Kidney (tissue), 14 donors: ENCODE results near the gene FOLR2. TPM values are rescaled to one million over a fixed set of nuclear protein-coding genes. Genes with fewer than 3 reads are reported as not detected.

Experiments
- DNase-seq, 5 donors: peaks; one replicate each; pipeline ENCODE4 v3.0.0-alpha.2; 2013 to 2020
- FAIRE-seq: peaks from 2 replicates; lab custom pipeline; 2012; peaks lifted over from hg19 to GRCh38; lab: Jason Lieb, UNC
- H3K27ac ChIP-seq, 2 donors: one replicate each; pipeline ENCODE4 v1.7.0; 2013; ENCODE audit warnings: low read depth in 2 of 2, low read length in 2 of 2, inconsistent platforms in 1 of 2
- H3K27me3 ChIP-seq: one replicate; pipeline ENCODE4 v1.7.1; 2013; ENCODE audit warnings: low read length, inconsistent platforms; ENCODE audit not compliant: control insufficient read depth, insufficient read depth
- H3K36me3 ChIP-seq, 3 donors: one replicate each; pipeline versions ENCODE4 v1.7.0 to v1.7.1; 2013; ENCODE audit warnings: low read length in 3 of 3, control low read depth in 1 of 3, inconsistent platforms in 1 of 3; ENCODE audit not compliant: insufficient read depth in 3 of 3, control insufficient read depth in 2 of 3
- H3K4me1 ChIP-seq, 3 donors: one replicate each; pipeline versions ENCODE4 v1.7.0 to v1.7.1; 2013; ENCODE audit warnings: low read length in 3 of 3, inconsistent platforms in 1 of 3, low read depth in 1 of 3; ENCODE audit not compliant: control insufficient read depth in 2 of 3, insufficient read depth in 2 of 3
- H3K4me3 ChIP-seq, 3 donors: one replicate each; pipeline versions ENCODE4 v1.7.0 to v1.8.1; 2013; ENCODE audit warnings: low read length in 3 of 3, control low read depth in 1 of 3, inconsistent platforms in 1 of 3
- H3K9ac ChIP-seq, 3 donors: one replicate each; pipeline versions ENCODE4 v1.7.0 to v1.7.1; 2013; ENCODE audit warnings: low read length in 3 of 3, control low read depth in 1 of 3, inconsistent platforms in 1 of 3
- H3K9me3 ChIP-seq, 3 donors: one replicate each; pipeline versions ENCODE4 v1.7.0 to v1.7.1; 2013; ENCODE audit warnings: low read length in 3 of 3, control low read depth in 1 of 3, inconsistent platforms in 1 of 3; ENCODE audit not compliant: control insufficient read depth in 2 of 3, insufficient read depth in 1 of 3
- intact Hi-C: fragments of 100-400 bp; cut with DNase I; formaldehyde crosslinking; loops from one replicate; pipeline ENCODE4 v1.11.1; 2022
- polyA plus RNA-seq: library from polyadenylated mRNA; stranded (reverse); fragments of 350-450 nt; fragmentation: Illumina TruSeq; extraction: RNeasy Lipid Tissue Mini Kit (QIAGEN cat#74804); gene quantifications from one replicate; pipeline ENCODE4 v1.2.3, GENCODE V29; 2014; ENCODE audit warnings: low read depth, low replicate concordance; ENCODE audit not compliant: insufficient read depth
- total RNA-seq: library from RNA; stranded (reverse); fragmentation: NEBNext Ultra II Directional; extraction: Animal tissue kit (Norgen Biotek cat#: 25700); gene quantifications from one replicate; pipeline ENCODE4 v1.2.1, GENCODE V29; 2021
- TF ChIP-seq, protein P1 (sequence below): IDR thresholded peaks from 3 replicates; pipeline ENCODE4 v1.5.1; 2012; ENCODE audit warnings: mild to moderate bottlenecking, moderate library complexity, borderline replicate concordance; ENCODE audit not compliant: insufficient read depth; ENCODE audit errors: extremely low read depth
- donor health status: control.
- donor health status: control.
- donor health status: control.
- donor health status: control.
- donor health status: control.
- donor health status: DM: yes; HTN: yes; CAD: no.
- donor health status: Normal renal cell carcinoma (clear cell type).

FOLR2 gene
- total and polyA plus RNA-seq, 2 donors from 2014 or later, result 16.8 to 31.9 TPM

GRCh38 chr11:72267956-72268617 is 51.5 kb downstream of the FOLR2 start:
- no peaks in the 10 kb centered on the region for H3K9me3 ChIP-seq
- H3K9ac ChIP-seq, result no peak overlapping the region
- no peak overlapping the region for H3K27ac ChIP-seq
- TF ChIP-seq, protein P1, sequence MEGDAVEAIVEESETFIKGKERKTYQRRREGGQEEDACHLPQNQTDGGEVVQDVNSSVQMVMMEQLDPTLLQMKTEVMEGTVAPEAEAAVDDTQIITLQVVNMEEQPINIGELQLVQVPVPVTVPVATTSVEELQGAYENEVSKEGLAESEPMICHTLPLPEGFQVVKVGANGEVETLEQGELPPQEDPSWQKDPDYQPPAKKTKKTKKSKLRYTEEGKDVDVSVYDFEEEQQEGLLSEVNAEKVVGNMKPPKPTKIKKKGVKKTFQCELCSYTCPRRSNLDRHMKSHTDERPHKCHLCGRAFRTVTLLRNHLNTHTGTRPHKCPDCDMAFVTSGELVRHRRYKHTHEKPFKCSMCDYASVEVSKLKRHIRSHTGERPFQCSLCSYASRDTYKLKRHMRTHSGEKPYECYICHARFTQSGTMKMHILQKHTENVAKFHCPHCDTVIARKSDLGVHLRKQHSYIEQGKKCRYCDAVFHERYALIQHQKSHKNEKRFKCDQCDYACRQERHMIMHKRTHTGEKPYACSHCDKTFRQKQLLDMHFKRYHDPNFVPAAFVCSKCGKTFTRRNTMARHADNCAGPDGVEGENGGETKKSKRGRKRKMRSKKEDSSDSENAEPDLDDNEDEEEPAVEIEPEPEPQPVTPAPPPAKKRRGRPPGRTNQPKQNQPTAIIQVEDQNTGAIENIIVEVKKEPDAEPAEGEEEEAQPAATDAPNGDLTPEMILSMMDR, result no peak
- DNase-seq, result no peak
- intact Hi-C loops, result no loop called here
- no peak overlapping the region for H3K4me3 ChIP-seq
- FAIRE-seq, result no peak
- no peaks in the 10 kb centered on the region for H3K4me1 ChIP-seq
- H3K36me3 ChIP-seq, result no peaks in the 10 kb centered on the region
- no peaks in the 10 kb centered on the region for H3K27me3 ChIP-seq

Other genes with a start within 250 kb of the FOLR2 start
- gene IL18BP, start 217.9 kb upstream of the FOLR2 start, total RNA-seq, result 19.5 TPM
- gene IL18BP, start 217.9 kb upstream of the FOLR2 start, polyA plus RNA-seq, result 21.1 TPM
- gene NUMA1, start 136.3 kb upstream of the FOLR2 start, total RNA-seq, result 198 TPM
- gene NUMA1, start 136.3 kb upstream of the FOLR2 start, polyA plus RNA-seq, result 85.3 TPM
- 23.3 TPM for gene LRRC51, start 135.9 kb upstream of the FOLR2 start, total RNA-seq
- gene LRRC51, start 135.9 kb upstream of the FOLR2 start, polyA plus RNA-seq, result 28.9 TPM
- gene LAMTOR1, start 113.5 kb upstream of the FOLR2 start, total RNA-seq, result 111 TPM
- 189 TPM for gene LAMTOR1, start 113.5 kb upstream of the FOLR2 start, polyA plus RNA-seq
- not detected for gene TOMT, start 110.9 kb upstream of the FOLR2 start, total RNA-seq
- gene TOMT, start 110.9 kb upstream of the FOLR2 start, polyA plus RNA-seq, result not detected
- gene ANAPC15, start 104.1 kb upstream of the FOLR2 start, total RNA-seq, result 30.0 TPM
- gene ANAPC15, start 104.1 kb upstream of the FOLR2 start, polyA plus RNA-seq, result 79.8 TPM
- gene FOLR3, start 81.1 kb upstream of the FOLR2 start, total RNA-seq, result 17.5 TPM
- 65.0 TPM for gene FOLR3, start 81.1 kb upstream of the FOLR2 start, polyA plus RNA-seq
- 41.2 TPM for gene FOLR1, start 24.7 kb upstream of the FOLR2 start, total RNA-seq
- gene FOLR1, start 24.7 kb upstream of the FOLR2 start, polyA plus RNA-seq, result 297 TPM
- 120 TPM for gene INPPL1, start 8.0 kb downstream of the FOLR2 start, total RNA-seq
- 39.9 TPM for gene INPPL1, start 8.0 kb downstream of the FOLR2 start, polyA plus RNA-seq
- not detected for gene PHOX2A, start 27.4 kb downstream of the FOLR2 start, total RNA-seq
- gene PHOX2A, start 27.4 kb downstream of the FOLR2 start, polyA plus RNA-seq, result not detected
- gene CLPB, start 217.7 kb downstream of the FOLR2 start, total RNA-seq, result 25.0 TPM
- 25.5 TPM for gene CLPB, start 217.7 kb downstream of the FOLR2 start, polyA plus RNA-seq